D341Med (cell line): ENCODE results near the gene EXOC5.
"Not testable (repeated sequence)": the region's sequence is repeated elsewhere in the genome, so short reads cannot be mapped to it uniquely, and the experiment has no call there.

ENCODE experiments used
- DNase-seq: peaks from one replicate; pipeline ENCODE4 v3.0.0; 2012; ENCODE audit warnings: low spot score

EXOC5 gene

DNA sequence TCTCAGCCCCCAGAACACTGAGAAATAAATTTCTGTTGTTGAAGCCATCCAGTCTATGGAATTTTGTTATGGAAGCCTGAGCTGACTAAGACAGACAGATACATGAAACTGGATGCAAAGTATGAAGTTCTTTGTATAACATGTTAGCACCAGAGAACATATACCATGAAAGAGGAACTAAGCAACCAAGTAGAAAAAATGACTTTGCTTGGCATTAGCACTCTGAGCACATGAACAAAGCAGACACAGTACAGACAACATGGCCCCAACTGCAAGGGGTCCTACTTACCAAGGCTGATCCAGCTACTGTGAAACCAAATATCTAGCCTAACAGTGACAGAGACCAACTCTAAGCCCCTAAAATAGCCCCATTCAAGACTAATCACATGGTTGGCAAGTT, 13.8 kb downstream of the EXOC5 start:
- DNase-seq: no peak

- DNase-seq: no peak
Measured at GRCh38 chr14:57246933-57247657, 21.6 kb downstream of the EXOC5 start.

- DNase-seq: no peak
Measured at GRCh38 chr14:57245941-57246340, 22.8 kb downstream of the EXOC5 start.

GRCh38 chr14:57244106-57244505, 24.6 kb downstream of the EXOC5 start:
- DNase-seq: no peak

- DNase-seq: no peak
Measured at GRCh38 chr14:57243320-57243719, 25.4 kb downstream of the EXOC5 start.

DNA sequence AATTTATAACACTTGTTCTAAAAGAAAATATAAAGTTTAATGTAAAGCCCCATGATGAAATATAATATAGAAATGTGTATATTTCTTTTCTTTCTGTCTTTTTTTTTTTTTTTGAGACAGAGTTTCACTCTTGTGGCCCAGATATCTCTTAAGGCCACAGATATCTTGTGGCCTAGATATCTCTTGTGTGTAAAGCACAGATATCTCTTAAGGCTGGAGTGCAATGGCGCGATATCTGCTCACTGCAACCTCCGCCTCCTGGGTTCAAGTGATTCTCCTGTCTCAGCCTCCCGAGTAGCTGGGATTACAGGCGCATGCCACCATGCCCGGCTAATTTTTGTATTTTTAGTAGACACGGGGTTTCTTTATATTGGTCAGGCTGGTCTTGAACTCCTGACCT, 28.6 kb downstream of the EXOC5 start:
- DNase-seq: not testable (repeated sequence)

DNA sequence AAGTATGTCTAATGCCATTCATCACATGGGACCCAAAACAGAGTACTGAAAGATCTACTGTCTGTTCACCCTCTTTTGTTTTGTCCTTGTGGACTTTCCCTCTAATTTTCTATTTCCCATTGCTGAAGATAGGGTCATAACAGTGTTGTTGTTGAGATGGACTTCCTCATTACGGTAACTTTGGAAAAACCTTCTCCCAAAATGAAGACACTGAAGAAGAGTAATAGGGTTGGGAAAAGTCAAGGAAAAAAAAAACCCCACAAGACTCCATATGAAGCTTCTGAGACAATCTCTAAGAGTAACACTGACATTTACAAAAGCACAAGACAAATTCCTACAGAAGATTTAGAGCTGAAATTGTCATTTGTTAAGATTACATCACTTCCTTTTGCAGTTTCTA, 36.7 kb downstream of the EXOC5 start:
- DNase-seq: no peak

DNA sequence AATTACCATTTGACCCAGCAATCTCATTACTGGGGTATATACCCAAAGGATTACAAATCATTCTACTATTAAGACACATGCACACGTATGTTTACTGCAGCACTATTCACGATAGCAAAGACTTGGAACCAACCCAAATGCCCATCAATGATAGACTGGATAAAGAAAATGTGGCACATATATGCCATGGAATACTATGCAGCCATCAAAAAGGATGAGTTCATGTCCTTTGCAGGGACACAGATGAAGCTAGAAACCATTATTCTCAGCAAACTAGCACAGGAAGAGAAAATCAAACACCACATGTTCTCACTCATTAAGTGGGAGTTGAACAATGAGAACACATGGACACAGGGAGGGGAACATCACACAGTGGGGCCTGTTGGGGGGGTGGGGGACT, 40.4 kb downstream of the EXOC5 start:
- DNase-seq: not testable (repeated sequence)

DNA sequence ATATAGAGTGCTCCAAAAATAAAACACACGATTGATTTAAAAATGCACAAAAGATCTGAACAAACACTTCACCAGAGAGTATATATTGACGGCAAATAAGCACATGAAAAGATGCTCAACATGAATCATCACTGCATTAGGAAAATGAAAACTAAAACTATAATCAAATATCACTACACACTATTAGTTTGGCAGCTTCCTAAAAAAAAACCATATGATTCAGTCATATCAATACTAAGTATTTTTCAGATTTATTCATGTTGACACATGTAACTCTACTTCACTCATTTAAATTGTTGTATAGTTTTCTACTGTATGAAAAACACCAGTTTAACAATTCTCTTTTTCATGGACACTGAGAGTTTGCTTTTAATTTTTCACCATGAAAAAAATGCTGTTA, 41.6 kb downstream of the EXOC5 start:
- no peak for DNase-seq

GRCh38 chr14:57221931-57222330, 46.8 kb downstream of the EXOC5 start:
- no peak for DNase-seq

DNA sequence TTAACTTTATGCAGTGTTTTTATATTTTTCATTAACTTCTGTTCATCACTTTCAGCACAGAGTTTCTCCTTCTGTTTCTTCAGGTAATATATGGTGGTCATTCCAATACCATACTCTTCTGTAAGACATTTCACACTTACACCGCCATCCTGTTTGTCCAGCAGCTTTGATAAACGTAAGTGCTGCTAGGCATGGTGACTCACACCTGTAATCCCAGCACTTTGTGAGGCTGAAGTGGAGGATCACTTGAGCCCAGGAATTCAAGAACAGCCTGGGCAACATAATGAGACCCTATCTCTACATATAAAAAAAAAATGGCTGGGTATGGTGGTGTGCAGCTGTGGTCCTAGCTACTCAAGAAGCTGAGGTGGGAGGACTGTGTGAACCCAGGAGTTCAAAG, 55.8 kb downstream of the EXOC5 start:
- DNase-seq: no peak

DNA sequence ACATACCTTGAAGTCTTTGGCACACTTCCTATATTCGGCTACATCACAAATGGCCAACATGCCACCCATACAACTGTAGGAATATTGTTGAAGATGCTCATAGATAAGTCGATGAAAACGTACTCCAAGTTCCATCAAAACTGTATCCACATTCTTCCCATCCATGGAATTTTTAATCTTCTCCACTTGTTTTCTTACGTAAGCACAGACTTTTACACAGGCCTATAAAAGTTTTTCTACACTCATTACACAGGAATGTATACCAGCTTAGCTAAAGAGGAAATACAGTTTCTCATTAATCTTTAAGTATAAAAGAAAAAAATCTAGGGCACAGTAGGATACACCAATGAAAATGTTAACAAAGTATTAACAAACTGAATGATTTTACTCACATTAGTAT, 59.1 kb downstream of the EXOC5 start:
- no peak for DNase-seq

GRCh38 chr14:57205938-57206337, 62.8 kb downstream of the EXOC5 start:
- no peak for DNase-seq

- not testable (repeated sequence) for DNase-seq
Measured at GRCh38 chr14:57202672-57203071, 66.0 kb downstream of the EXOC5 start.

GRCh38 chr14:57199921-57200320, 68.8 kb downstream of the EXOC5 start:
- DNase-seq: no peak

DNA sequence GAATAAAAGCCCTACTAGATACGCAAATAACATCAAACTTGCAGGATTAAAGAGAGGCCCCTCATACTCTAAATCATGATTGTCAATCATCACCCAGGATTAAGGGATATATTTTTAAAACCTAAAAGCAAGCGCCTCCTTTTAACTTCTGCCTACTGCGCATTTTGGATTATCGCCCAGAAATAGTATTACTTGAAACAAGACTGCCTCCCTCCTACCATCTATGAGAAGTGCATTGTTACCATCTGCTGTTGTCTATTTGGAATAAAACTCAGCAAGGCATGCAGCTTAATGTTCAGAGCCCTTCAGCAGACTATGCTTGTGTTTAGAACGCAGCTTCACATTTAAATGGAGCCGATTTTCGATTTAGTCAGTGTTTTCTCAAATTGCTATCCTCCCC, 79.6 kb downstream of the EXOC5 start:
- DNase-seq: peak; percentile 72

- peak; percentile 75 for DNase-seq
Measured at GRCh38 chr14:57182760-57183503, 85.8 kb downstream of the EXOC5 start.

GRCh38 chr14:57179273-57179672, 89.4 kb downstream of the EXOC5 start:
- no peak for DNase-seq

- no peak for DNase-seq
Measured at GRCh38 chr14:57174466-57174865, 94.2 kb downstream of the EXOC5 start.

- DNase-seq: no peak
Measured at GRCh38 chr14:57171903-57172302, 96.8 kb downstream of the EXOC5 start.

DNA sequence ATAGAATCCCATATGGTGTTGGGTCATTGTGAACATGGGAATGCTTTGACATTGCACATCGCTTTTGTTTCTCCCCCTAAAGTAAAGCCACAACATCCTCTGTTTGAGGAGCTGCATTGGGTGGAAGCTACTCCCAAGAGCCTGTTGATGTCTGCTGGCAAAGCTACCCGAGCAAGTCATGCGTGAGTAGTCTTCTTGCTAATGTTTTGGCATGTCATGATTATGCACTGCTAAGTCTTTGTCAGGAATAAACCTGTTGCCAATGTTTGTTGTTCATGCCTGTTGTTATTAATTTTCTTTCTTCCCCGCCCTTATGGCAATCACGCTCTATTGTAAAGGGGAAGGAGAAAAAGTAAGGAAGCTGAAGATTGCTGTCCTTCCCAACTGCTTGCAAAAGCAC, 97.3 kb downstream of the EXOC5 start:
- DNase-seq: no peak

GRCh38 chr14:57169901-57170300, 98.8 kb downstream of the EXOC5 start:
- DNase-seq: no peak

DNA sequence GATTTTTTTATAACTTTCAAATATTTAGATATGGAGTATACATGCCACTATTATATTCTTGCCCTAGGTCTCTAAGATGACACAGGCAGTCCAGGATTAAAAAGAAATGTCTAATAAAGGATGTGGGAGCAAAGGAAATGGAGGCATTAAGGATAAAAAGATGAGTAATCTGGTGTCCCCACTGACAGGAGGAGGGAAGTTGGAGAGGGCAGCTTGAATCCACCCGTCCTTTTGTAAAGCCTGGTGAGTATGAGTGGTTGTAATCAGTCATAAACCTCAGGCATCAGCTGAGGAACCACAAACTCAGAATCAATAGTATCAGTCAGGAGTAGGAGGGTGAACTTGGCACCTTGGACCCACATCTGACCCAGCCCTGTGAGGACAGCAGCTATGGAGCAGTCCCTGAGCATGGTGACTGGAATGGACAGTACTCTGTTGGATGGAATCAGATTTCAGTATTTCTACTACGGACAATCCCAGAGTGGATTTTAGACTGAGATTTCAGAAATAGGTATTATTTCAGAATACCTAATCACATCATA, 100.5 kb downstream of the EXOC5 start:
- DNase-seq: no peak
